ENCODE data around the gene FAM131B. TPM values are rescaled to one million over a fixed set of nuclear protein-coding genes. Genes with fewer than 3 reads are reported as not detected.

Gene FAM131B
- total and polyA plus RNA-seq, 2 of the 8 experiments (the other 6 are each of a cell fraction or from before 2014, with no cell fraction given), result 23.1 to 38.2 TPM

DNA sequence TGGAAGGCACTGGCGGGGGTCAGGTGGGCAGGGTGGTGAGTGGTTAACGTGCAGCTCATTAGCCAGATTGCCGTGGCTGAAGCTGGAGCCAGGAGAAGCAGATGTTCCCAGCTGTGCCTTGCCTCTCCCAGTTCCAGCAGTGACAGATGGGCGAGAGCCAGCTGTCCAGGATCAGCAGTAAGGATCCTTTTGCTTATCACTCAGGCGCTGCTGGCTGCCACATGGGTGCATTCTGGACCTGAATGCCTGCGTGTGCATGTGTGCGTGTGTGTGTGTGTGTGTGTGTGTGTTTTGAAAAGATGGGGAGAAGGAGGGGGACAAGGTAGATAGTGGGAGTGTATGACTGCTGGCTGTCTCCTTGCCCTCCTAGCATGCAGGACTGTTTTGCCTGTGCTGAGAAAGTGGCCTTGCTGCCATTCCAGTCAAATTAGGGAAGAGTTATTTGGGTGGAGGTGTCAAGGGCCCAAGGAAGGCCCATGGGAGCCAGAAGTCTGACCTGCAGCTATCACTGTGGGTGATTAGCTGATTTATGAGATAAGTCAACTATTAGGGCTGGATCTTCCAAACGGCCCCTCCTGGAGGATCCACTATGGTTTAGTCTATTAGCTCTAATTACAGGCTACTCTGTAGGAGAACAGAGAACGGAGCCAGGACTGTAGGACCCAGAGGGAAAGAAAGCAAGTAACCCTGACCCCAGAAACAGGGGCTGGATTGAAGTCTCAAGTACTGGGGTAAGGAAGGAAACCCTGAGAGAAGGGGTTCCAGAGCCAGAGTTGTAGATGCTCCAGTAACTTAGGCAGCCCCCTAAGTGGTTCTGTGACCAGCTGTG, 42.9 kb upstream of the FAM131B start:
- Histone ChIP-seq H3K27ac (ENCODE audit: low read depth, low read length) (no peak overlapping the region; the same call in 1 of the 2 replicates), H4K91ac (replicated peaks; ENCODE audit: insufficient read length, low read length) (peak overlapping the region; percentile 34), H3K4me1 (replicated peaks in 1 of 4; ENCODE audit: control insufficient read depth in 3 of 4, insufficient read depth in 4 of 4, low read length in 3 of 4) (peaks cover 17 to 34% (median 26%) of the 10 kb centered on the region in 4 experiments), H2AK5ac (ENCODE audit: low read depth, low read length) (peak overlapping the region; percentile 90; the same call in 1 of the 2 replicates), H3K79me2 (ENCODE audit: control insufficient read depth in 1 of 2, insufficient read depth in 2 of 2, low read length in 2 of 2) (peaks cover 0 to 54% of the 10 kb centered on the region in 2 experiments; a peak in 3 of 4 replicates), H4K8ac (ENCODE audit: extremely low read depth, insufficient read depth, low read length) (no peak overlapping the region), H2BK20ac (ENCODE audit: low read length) (peak overlapping the region; percentile 83; the same call in 1 of the 2 replicates), H2BK15ac (ENCODE audit: low read length) (peak overlapping the region; percentile 76; the same call in 1 of the 2 replicates), H3K4me2 (ENCODE audit: insufficient read depth in 1 of 2, low read depth in 2 of 2, low read length in 2 of 2) (peak overlapping the region; percentile 54 to 96), H2BK120ac (replicated peaks; ENCODE audit: low read depth, low read length) (no peak overlapping the region), H3K27me3 (replicated peaks in 1 of 4; ENCODE audit: control insufficient read depth in 3 of 4, extremely low read depth in 1 of 4, insufficient read depth in 3 of 4, low read length in 3 of 4) (no peaks in the 10 kb centered on the region), H4K20me1 (replicated peaks in 1 of 2; ENCODE audit: control insufficient read depth in 1 of 2, insufficient read depth in 2 of 2, low read length in 2 of 2) (peaks cover 3 to 8% of the 10 kb centered on the region in 2 experiments), H4K5ac (ENCODE audit: insufficient read length, low read depth, low read length) (no peak overlapping the region), H3K4me3 (ENCODE audit: extremely low read depth in 1 of 4, insufficient read depth in 2 of 4, low read depth in 3 of 4, low read length in 4 of 4) (peak overlapping the region in 1 of 4 experiments; percentile 90; a peak in 3 of 8 replicates), H3K23me2 (ENCODE audit: low read depth, low read length) (peaks cover 14% of the 10 kb centered on the region), H3K9ac (replicated peaks in 1 of 4; ENCODE audit: extremely low read depth in 1 of 4, low read depth in 3 of 4, low read length in 3 of 4) (no peak overlapping the region), H3K36me3 (ENCODE audit: control insufficient read depth in 2 of 4, insufficient read depth in 4 of 4, low read length in 3 of 4) (peaks cover 9 to 19% (median 16%) of the 10 kb centered on the region in 4 experiments; a peak in 7 of 8 replicates), H3K4ac (replicated peaks; ENCODE audit: insufficient read length, low read depth, low read length) (peak overlapping the region; percentile 82), H2AFZ (ENCODE audit: low read length) (no peak overlapping the region), H2BK12ac (ENCODE audit: low read depth, low read length) (peak overlapping the region; percentile 91; the same call in 1 of the 2 replicates), H3K18ac (ENCODE audit: extremely low read depth, low read length) (peak overlapping the region; percentile 73), H3K14ac (ENCODE audit: insufficient read length) (no peak overlapping the region), H3K79me1 (ENCODE audit: low read depth, low read length) (peaks cover 17% of the 10 kb centered on the region), H3K23ac (ENCODE audit: insufficient read length) (no peak overlapping the region), H3K56ac (replicated peaks; ENCODE audit: insufficient read length, low read depth, low read length) (no peak overlapping the region), H2BK5ac (ENCODE audit: low read depth, low read length) (peak overlapping the region; percentile 73), H3K9me3 (ENCODE audit: insufficient read depth in 2 of 2, low read depth in 1 of 2, low read length in 1 of 2) (no peaks in the 10 kb centered on the region)
- DNase-seq (ENCODE audit: low read depth in 1 of 2, low spot score in 2 of 2), result no peak
- POLR2A ChIA-PET (ENCODE audit: partially characterized antibody), result interaction anchor here (0.7 to 25.2 kb wide), 13 partner anchors 9 to 117 kb away, joined by 3 to 518 read pairs (median 4); partner anchors contain the start of genes CASP2, FAM131B and ZYX
- CTCF ChIA-PET (ENCODE audit: partially characterized antibody), result interaction anchor here (0.9 to 23.5 kb wide), 9 partner anchors 11 to 165 kb away, joined by 4 to 359 read pairs (median 50); partner anchors contain the start of gene ZYX
- 74% methylated on average over 8 of the region's 9 CpGs; no CpG with 5 or more reads in 1 of the 2 experiments for WGBS, 2 experiments (ENCODE audit: extremely low coverage in 1 of 2, insufficient coverage in 1 of 2, insufficient read length in 1 of 2, insufficient replicate concordance in 2 of 2, low coverage in 1 of 2, low lambda C conversion rate in 2 of 2, missing lambda C conversion rate in 1 of 2)
- no peak for FAIRE-seq
- TF ChIP-seq TAF1 (IDR thresholded peaks at IDR 0.05; ENCODE audit: low read depth, low read length), result no peak
- TF ChIP-seq HDAC6 (IDR thresholded peaks at IDR 0.05; ENCODE audit: low read depth, low read length), result no peak
- no peak for TF ChIP-seq SUZ12 (IDR thresholded peaks at IDR 0.05; ENCODE audit: low read length)
